NT2/D1 (cell line): ENCODE results near the gene MARS1.
A peak's percentile ranks its signal among the peaks of the same experiment; 100 is the strongest.

ENCODE experiments used
- DNase-seq: peaks from one replicate; pipeline ENCODE4 v3.0.0-alpha.2; 2011; ENCODE audit warnings: low read depth, low spot score
- H3K27me3 ChIP-seq: 2 replicates; pipeline ENCODE4 v1.6.0; 2011; ENCODE audit warnings: mild to moderate bottlenecking; ENCODE audit not compliant: insufficient read length, insufficient read depth
- H3K36me3 ChIP-seq: 2 replicates; pipeline ENCODE4 v1.6.1; 2011; ENCODE audit warnings: mild to moderate bottlenecking, low read length, mixed read lengths; ENCODE audit not compliant: insufficient read depth, insufficient read length
- H3K4me1 ChIP-seq: 2 replicates; pipeline ENCODE4 v1.5.1; 2011; ENCODE audit not compliant: insufficient read depth, insufficient read length
- H3K4me3 ChIP-seq: 2 replicates; pipeline ENCODE4 v1.5.1; 2011; ENCODE audit warnings: low read depth; ENCODE audit not compliant: insufficient read length
- H3K9ac ChIP-seq: 2 replicates; pipeline ENCODE4 v1.6.0; 2011; ENCODE audit warnings: low read depth; ENCODE audit not compliant: insufficient read length
- H3K9me3 ChIP-seq: 2 replicates; pipeline ENCODE4 v1.5.1; 2011; ENCODE audit warnings: mild to moderate bottlenecking, low read length; ENCODE audit not compliant: insufficient read depth
- SUZ12 ChIP-seq: IDR thresholded peaks from 2 replicates; pipeline ENCODE4 v1.6.1; 2011; ENCODE audit not compliant: insufficient read length, insufficient read depth; ENCODE audit errors: extremely low read depth
- YY1 ChIP-seq: IDR thresholded peaks from 2 replicates; pipeline ENCODE4 v1.6.1; 2011; ENCODE audit not compliant: insufficient read length, insufficient read depth
- ZNF274 ChIP-seq: IDR thresholded peaks from 2 replicates; pipeline ENCODE4 v1.6.1; 2011; ENCODE audit warnings: mild to moderate bottlenecking, low read depth, low read length

The MARS1 gene

GRCh38 chr12:57539134-57539768 lies 51.4 kb downstream of the MARS1 start:
- H3K27me3 ChIP-seq: no peaks in the 10 kb centered on the region
- H3K9me3 ChIP-seq: no peaks in the 10 kb centered on the region
- H3K36me3 ChIP-seq: peaks cover 68% of the 10 kb centered on the region
- TF ChIP-seq YY1 (no peak), ZNF274 (no peak)
- H3K4me3 ChIP-seq: no peak overlapping the region
- H3K9ac ChIP-seq: no peak overlapping the region
- no peaks in the 10 kb centered on the region for H3K4me1 ChIP-seq
- DNase-seq: no peak

GRCh38 chr12:57541001-57541400 lies 53.1 kb downstream of the MARS1 start:
- H3K36me3 ChIP-seq: peaks cover 67% of the 10 kb centered on the region
- H3K4me3 ChIP-seq: no peak overlapping the region
- H3K9ac ChIP-seq: no peak overlapping the region

GRCh38 chr12:57541717-57542116 lies 53.8 kb downstream of the MARS1 start:
- Histone ChIP-seq H3K4me3 (no peak overlapping the region), H3K36me3 (peaks cover 61% of the 10 kb centered on the region), H3K27me3 (no peaks in the 10 kb centered on the region), H3K9me3 (no peaks in the 10 kb centered on the region), H3K4me1 (peaks cover 9% of the 10 kb centered on the region), H3K9ac (no peak overlapping the region)
- DNase-seq: no peak
- no peak for TF ChIP-seq YY1
- no peak for TF ChIP-seq ZNF274
- no peak for TF ChIP-seq SUZ12

More at GRCh38 chr12:57541001-57541400, 53.1 kb downstream of the MARS1 start:
- TF ChIP-seq SUZ12 (no peak), ZNF274 (no peak), YY1 (no peak)
- no peaks in the 10 kb centered on the region for H3K27me3 ChIP-seq
- peaks cover 4% of the 10 kb centered on the region for H3K4me1 ChIP-seq
- no peaks in the 10 kb centered on the region for H3K9me3 ChIP-seq
- no peak for DNase-seq

GRCh38 chr12:57543581-57543980 lies 55.7 kb downstream of the MARS1 start:
- Histone ChIP-seq H3K9ac (no peak overlapping the region), H3K36me3 (peaks cover 49% of the 10 kb centered on the region), H3K9me3 (no peaks in the 10 kb centered on the region), H3K4me3 (no peak overlapping the region), H3K27me3 (peaks cover 14% of the 10 kb centered on the region), H3K4me1 (peaks cover 9% of the 10 kb centered on the region)
- no peak for DNase-seq
- TF ChIP-seq SUZ12: no peak
- TF ChIP-seq YY1: no peak
- no peak for TF ChIP-seq ZNF274

- TF ChIP-seq ZNF274: no peak
- Histone ChIP-seq H3K9me3 (no peaks in the 10 kb centered on the region), H3K27me3 (peaks cover 34% of the 10 kb centered on the region), H3K36me3 (peaks cover 34% of the 10 kb centered on the region), H3K4me3 (peak overlapping the region; percentile 86), H3K4me1 (peaks cover 9% of the 10 kb centered on the region), H3K9ac (peak overlapping the region; percentile 94)
- no peak for DNase-seq
These were observed 58.1 kb downstream of the MARS1 start for GRCh38 chr12:57545809-57546437.

GRCh38 chr12:57546438-57547287 lies 58.8 kb downstream of the MARS1 start, which contains the start of gene DCTN2:
TSS of gene DCTN2 (minus strand) at chr12:57547192. CDS start at chr12:57547063, 129 bp downstream.
- Histone ChIP-seq H3K9me3 (no peaks in the 10 kb centered on the region), H3K4me1 (peaks cover 9% of the 10 kb centered on the region), H3K4me3 (peak within 1 kb of the TSS; percentile 86), H3K27me3 (peaks cover 42% of the 10 kb centered on the region), H3K36me3 (peaks cover 27% of the 10 kb centered on the region), H3K9ac (peak within 1 kb of the TSS; percentile 94)
- peak; percentile 92 for DNase-seq
- TF ChIP-seq ZNF274: no peak
- no peak for TF ChIP-seq YY1
- TF ChIP-seq SUZ12: no peak

- H3K4me1 ChIP-seq: peaks cover 12% of the 10 kb centered on the region
- H3K9ac ChIP-seq: no peak overlapping the region
- H3K4me3 ChIP-seq: peak overlapping the region; percentile 86
- TF ChIP-seq ZNF274: no peak
- TF ChIP-seq YY1: no peak
- no peak for TF ChIP-seq SUZ12
- peaks cover 42% of the 10 kb centered on the region for H3K27me3 ChIP-seq
- H3K9me3 ChIP-seq: no peaks in the 10 kb centered on the region
- peaks cover 19% of the 10 kb centered on the region for H3K36me3 ChIP-seq
- no peak for DNase-seq
These were observed 59.6 kb downstream of the MARS1 start for GRCh38 chr12:57547288-57548012.
